Endothelial cell (in vitro differentiated cells): ENCODE measurements around the gene TUBB2B. TPM values are rescaled to one million over a fixed set of nuclear protein-coding genes. Genes with fewer than 3 reads are reported as not detected.
"Not testable (repeated sequence)": the region's sequence is repeated elsewhere in the genome, so short reads cannot be mapped to it uniquely, and the experiment has no call there.

ENCODE experiments used
- DNase-seq: peaks from one replicate; pipeline ENCODE4 v3.0.0; 2021; ENCODE audit warnings: low spot score
- H3K27ac Mint-ChIP-seq: one replicate; pipeline ENCODE4 v1.8.0; 2021; ENCODE audit warnings: mixed read lengths, inconsistent platforms; ENCODE audit not compliant: unreplicated experiment
- H3K27me3 Mint-ChIP-seq: one replicate; pipeline ENCODE4 v1.8.0; 2021; ENCODE audit warnings: mild to moderate bottlenecking, moderate library complexity, mixed read lengths, inconsistent platforms; ENCODE audit not compliant: unreplicated experiment
- H3K36me3 Mint-ChIP-seq: one replicate; pipeline ENCODE4 v1.8.0; 2021; ENCODE audit warnings: mild to moderate bottlenecking, low read depth, mixed read lengths, inconsistent platforms; ENCODE audit not compliant: unreplicated experiment
- H3K4me1 Mint-ChIP-seq: one replicate; pipeline ENCODE4 v1.8.0; 2021; ENCODE audit warnings: mild to moderate bottlenecking, mixed read lengths, inconsistent platforms; ENCODE audit not compliant: unreplicated experiment
- H3K4me3 Mint-ChIP-seq: one replicate; pipeline ENCODE4 v1.8.0; 2021; ENCODE audit warnings: mild to moderate bottlenecking, mixed read lengths, inconsistent platforms; ENCODE audit not compliant: unreplicated experiment
- H3K9me3 Mint-ChIP-seq: one replicate; pipeline ENCODE4 v1.8.0; 2021; ENCODE audit warnings: mixed read lengths, inconsistent platforms; ENCODE audit not compliant: unreplicated experiment
- total RNA-seq: library from RNA; stranded (reverse); fragmentation: NEBNext Ultra II Directional; extraction: Animal tissue kit (Norgen Biotek cat#: 25700); gene quantifications from one replicate; pipeline ENCODE4 v1.2.1, GENCODE V29; 2021; ENCODE audit not compliant: unreplicated experiment
- TF ChIP-seq, protein P1 (sequence below): fragments of 200-600 bp; sonication (generic); IDR thresholded peaks from one replicate; pipeline ENCODE4 v1.5.0; 2021; ENCODE audit warnings: antibody characterized with exemption; ENCODE audit not compliant: unreplicated experiment

Gene TUBB2B
- total RNA-seq, 1 donor from 2014 or later = 93.2 TPM

DNA sequence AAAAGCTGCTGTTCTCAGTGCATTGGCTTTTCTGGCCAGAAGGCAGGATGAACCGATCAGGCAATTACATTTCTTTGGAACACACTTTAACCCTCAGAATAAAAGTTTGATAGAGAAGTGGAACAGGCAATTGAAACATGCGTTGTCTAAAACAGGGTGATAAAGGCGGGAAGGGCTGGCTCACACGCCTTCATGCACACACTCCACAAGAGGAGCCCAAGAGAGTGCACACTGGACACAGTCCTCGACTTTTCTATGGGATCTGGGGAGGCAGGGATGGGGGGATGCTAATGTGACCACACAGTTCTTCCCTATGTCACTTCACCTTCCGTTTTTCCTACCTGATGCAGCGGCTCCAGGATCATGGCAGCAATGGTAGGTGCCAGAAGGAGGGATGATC is 39.2 kb downstream of the TUBB2B start:
- TF ChIP-seq, protein P1, sequence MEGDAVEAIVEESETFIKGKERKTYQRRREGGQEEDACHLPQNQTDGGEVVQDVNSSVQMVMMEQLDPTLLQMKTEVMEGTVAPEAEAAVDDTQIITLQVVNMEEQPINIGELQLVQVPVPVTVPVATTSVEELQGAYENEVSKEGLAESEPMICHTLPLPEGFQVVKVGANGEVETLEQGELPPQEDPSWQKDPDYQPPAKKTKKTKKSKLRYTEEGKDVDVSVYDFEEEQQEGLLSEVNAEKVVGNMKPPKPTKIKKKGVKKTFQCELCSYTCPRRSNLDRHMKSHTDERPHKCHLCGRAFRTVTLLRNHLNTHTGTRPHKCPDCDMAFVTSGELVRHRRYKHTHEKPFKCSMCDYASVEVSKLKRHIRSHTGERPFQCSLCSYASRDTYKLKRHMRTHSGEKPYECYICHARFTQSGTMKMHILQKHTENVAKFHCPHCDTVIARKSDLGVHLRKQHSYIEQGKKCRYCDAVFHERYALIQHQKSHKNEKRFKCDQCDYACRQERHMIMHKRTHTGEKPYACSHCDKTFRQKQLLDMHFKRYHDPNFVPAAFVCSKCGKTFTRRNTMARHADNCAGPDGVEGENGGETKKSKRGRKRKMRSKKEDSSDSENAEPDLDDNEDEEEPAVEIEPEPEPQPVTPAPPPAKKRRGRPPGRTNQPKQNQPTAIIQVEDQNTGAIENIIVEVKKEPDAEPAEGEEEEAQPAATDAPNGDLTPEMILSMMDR = no peak
- no peaks in the 10 kb centered on the region for H3K36me3 Mint-ChIP-seq

DNA sequence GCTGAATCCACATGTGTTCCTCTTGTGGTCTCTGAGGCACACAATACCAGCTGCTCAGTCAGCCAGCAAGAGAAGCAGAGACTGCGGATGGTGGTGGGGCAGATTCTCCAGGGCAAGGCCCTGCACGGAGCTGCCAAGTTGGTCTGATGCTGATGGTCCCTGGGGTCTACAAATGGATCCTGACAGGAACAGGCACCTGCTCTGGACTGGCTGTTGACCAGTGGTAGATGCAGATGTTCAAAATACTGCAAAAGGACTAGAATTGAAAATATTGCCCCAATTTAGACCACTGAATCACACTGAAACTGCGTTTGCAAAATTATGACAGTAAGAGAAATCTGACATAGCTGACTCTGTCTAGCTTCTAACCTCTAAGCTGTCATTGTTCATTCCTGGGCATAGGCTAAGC is 40.5 kb downstream of the TUBB2B start:
- Mint-ChIP-seq H3K36me3 (no peaks in the 10 kb centered on the region), H3K9me3 (no peaks in the 10 kb centered on the region), H3K4me3 (no peak overlapping the region), H3K4me1 (peaks cover 14% of the 10 kb centered on the region), H3K27ac (no peak overlapping the region), H3K27me3 (peaks cover 7% of the 10 kb centered on the region)
- TF ChIP-seq, protein P1 = no peak
- DNase-seq = no peak

More for the DNA sequence above, 39.2 kb downstream of the TUBB2B start:
- H3K9me3 Mint-ChIP-seq = no peaks in the 10 kb centered on the region
- H3K4me1 Mint-ChIP-seq = peaks cover 9% of the 10 kb centered on the region
- DNase-seq = no peak
- no peak overlapping the region for H3K4me3 Mint-ChIP-seq
- H3K27ac Mint-ChIP-seq = no peak overlapping the region
- peaks cover 7% of the 10 kb centered on the region for H3K27me3 Mint-ChIP-seq

- H3K27ac Mint-ChIP-seq = no peak overlapping the region
- TF ChIP-seq, protein P1 = no peak
- peaks cover 19% of the 10 kb centered on the region for H3K27me3 Mint-ChIP-seq
- H3K36me3 Mint-ChIP-seq = no peaks in the 10 kb centered on the region
- no peaks in the 10 kb centered on the region for H3K9me3 Mint-ChIP-seq
- no peak overlapping the region for H3K4me3 Mint-ChIP-seq
- no peak for DNase-seq
- peaks cover 11% of the 10 kb centered on the region for H3K4me1 Mint-ChIP-seq
These were observed 44.4 kb downstream of the TUBB2B start for GRCh38 chr6:3183066-3183465.

DNA sequence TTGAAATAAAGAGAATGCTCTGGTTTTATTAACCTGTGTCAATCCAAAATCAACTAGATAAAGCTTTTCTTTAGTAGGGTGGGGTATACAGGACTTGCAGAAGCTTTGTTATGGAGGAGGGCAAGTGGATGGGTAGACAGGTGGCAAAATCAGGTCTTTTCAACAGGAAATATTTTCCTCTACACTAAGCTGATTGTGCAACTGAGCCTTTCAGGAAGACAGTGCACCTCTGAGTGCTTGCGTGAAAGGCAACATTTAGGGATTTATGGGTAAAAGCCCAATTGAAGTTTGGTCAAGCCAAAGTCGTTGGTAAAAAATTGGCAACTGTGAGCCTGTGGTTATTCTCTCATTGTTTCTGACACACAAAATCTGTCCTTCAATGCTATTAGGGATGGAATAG is 46.3 kb downstream of the TUBB2B start:
- no peak for DNase-seq
- peaks cover 15% of the 10 kb centered on the region for H3K27me3 Mint-ChIP-seq
- H3K9me3 Mint-ChIP-seq = no peaks in the 10 kb centered on the region
- H3K36me3 Mint-ChIP-seq = no peaks in the 10 kb centered on the region
- no peak overlapping the region for H3K4me3 Mint-ChIP-seq
- TF ChIP-seq, protein P1 = no peak
- peaks cover 11% of the 10 kb centered on the region for H3K4me1 Mint-ChIP-seq
- H3K27ac Mint-ChIP-seq = no peak overlapping the region

DNA sequence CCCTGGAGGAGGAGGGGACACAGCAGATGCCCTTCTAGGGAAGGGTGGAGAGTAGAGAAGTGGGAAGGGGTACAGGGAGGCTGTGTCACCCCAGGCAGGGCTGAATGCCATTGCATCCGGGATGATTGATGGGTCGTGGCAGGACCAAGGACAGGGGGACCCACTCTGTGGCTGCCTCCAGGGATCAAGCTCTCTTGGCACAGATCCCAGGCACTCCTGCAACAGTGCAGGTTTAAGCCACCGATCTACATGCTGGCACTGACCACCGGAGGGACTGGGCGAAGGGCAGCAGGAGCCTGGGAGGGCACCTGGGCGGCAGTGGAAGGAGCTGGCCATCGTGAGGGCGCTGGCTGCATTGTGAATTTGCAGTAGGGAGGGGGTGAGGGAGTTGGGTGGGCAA is 47.5 kb downstream of the TUBB2B start:
- peaks cover 14% of the 10 kb centered on the region for H3K27me3 Mint-ChIP-seq
- not testable (repeated sequence) for H3K9me3 Mint-ChIP-seq, DNase-seq, H3K4me3 Mint-ChIP-seq, H3K36me3 Mint-ChIP-seq, H3K27ac Mint-ChIP-seq
- peaks cover 11% of the 10 kb centered on the region for H3K4me1 Mint-ChIP-seq

- DNase-seq, H3K4me3 Mint-ChIP-seq, H3K36me3 Mint-ChIP-seq, H3K27ac Mint-ChIP-seq, H3K4me1 Mint-ChIP-seq, H3K9me3 Mint-ChIP-seq: not testable (repeated sequence)
- H3K27me3 Mint-ChIP-seq = peaks cover 14% of the 10 kb centered on the region
These were observed 48.8 kb downstream of the TUBB2B start for GRCh38 chr6:3178666-3179065.
